Stimulated activated naive CD8-positive, alpha-beta T cell treated with anti-CD3 and anti-CD28 coated beads, Interleukin-15, Interleukin-2, amounts not matched to agents 100 U/mL and 50 U/mL, for 24 hours (primary cell): ENCODE results near the gene RBM18.
A peak's percentile ranks its signal among the peaks of the same experiment; 100 is the strongest.

Experiments used
- ATAC-seq: fragments of 150-1000 bp; cut with Tn5 transposase; one replicate; pipeline ENCODE4 v1.10.0; 2021
- DNase-seq: peaks from one replicate; pipeline ENCODE4 v3.0.0; 2021

The RBM18 gene

GRCh38 chr9:122258886-122259415 is 5.7 kb downstream of the RBM18 start:
- DNase-seq (no peak), ATAC-seq (no peak)

- no peak for DNase-seq
- no peak for ATAC-seq
These were observed 8.4 kb downstream of the RBM18 start for GRCh38 chr9:122256206-122256605.

- DNase-seq (no peak), ATAC-seq (no peak)
These were observed 9.9 kb downstream of the RBM18 start for GRCh38 chr9:122254761-122255160.

GRCh38 chr9:122252796-122253195 is 11.8 kb downstream of the RBM18 start:
- no peak for DNase-seq
- ATAC-seq = no peak

- no peak for ATAC-seq
These were observed 13.3 kb downstream of the RBM18 start for GRCh38 chr9:122251351-122251750.

GRCh38 chr9:122248448-122248865 is 16.2 kb downstream of the RBM18 start:
- ATAC-seq = no peak
- no peak for DNase-seq

More at GRCh38 chr9:122251351-122251750, 13.3 kb downstream of the RBM18 start:
- no peak for DNase-seq

- DNase-seq (no peak), ATAC-seq (no peak)
These were observed 18.0 kb downstream of the RBM18 start for GRCh38 chr9:122246666-122247065.

GRCh38 chr9:122244349-122244748 is 20.3 kb downstream of the RBM18 start:
- no peak for ATAC-seq
- no peak for DNase-seq

GRCh38 chr9:122239722-122240121 is 24.9 kb downstream of the RBM18 start:
- DNase-seq (no peak), ATAC-seq (no peak)

- ATAC-seq = no peak
These were observed 28.0 kb downstream of the RBM18 start for GRCh38 chr9:122236681-122237080.

GRCh38 chr9:122234022-122234748 is 30.5 kb downstream of the RBM18 start:
- DNase-seq = no peak

More at GRCh38 chr9:122236681-122237080, 28.0 kb downstream of the RBM18 start:
- DNase-seq = no peak

GRCh38 chr9:122232796-122233306 is 31.8 kb downstream of the RBM18 start:
- DNase-seq = no peak
- no peak for ATAC-seq

More at GRCh38 chr9:122234022-122234748, 30.5 kb downstream of the RBM18 start:
- no peak for ATAC-seq

- no peak for ATAC-seq
- DNase-seq = no peak
These were observed 35.2 kb downstream of the RBM18 start for GRCh38 chr9:122229485-122229837.

GRCh38 chr9:122228568-122229484 is 35.8 kb downstream of the RBM18 start, which contains the start of gene LHX6:
TSS of gene LHX6 (minus strand) at chr9:122228957. CDS start at chr9:122228740, 217 bp downstream.
- ATAC-seq = peak; percentile 21
- DNase-seq = no peak

- no peak for ATAC-seq
- no peak for DNase-seq
These were observed 36.5 kb downstream of the RBM18 start for GRCh38 chr9:122228191-122228567.

- ATAC-seq = no peak
- DNase-seq = no peak
These were observed 37.1 kb downstream of the RBM18 start for GRCh38 chr9:122227575-122227900.

- no peak for ATAC-seq
- no peak for DNase-seq
These were observed 37.7 kb downstream of the RBM18 start for GRCh38 chr9:122226758-122227574.

GRCh38 chr9:122226142-122226757 is 38.4 kb downstream of the RBM18 start:
- DNase-seq = no peak
- no peak for ATAC-seq

- DNase-seq (no peak), ATAC-seq (no peak)
These were observed 39.1 kb downstream of the RBM18 start for GRCh38 chr9:122225312-122226141.

- no peak for DNase-seq
- ATAC-seq = no peak
These were observed 41.2 kb downstream of the RBM18 start for GRCh38 chr9:122223435-122223834.

- no peak for DNase-seq
- no peak for ATAC-seq
These were observed 41.8 kb downstream of the RBM18 start for GRCh38 chr9:122222791-122223190.
